Measurements from ENCODE around the gene SKI. TPM values are rescaled to one million over a fixed set of nuclear protein-coding genes. Genes with fewer than 3 reads are reported as not detected.
A peak's percentile ranks its signal among the peaks of the same experiment; 100 is the strongest.

Gene SKI
- total RNA-seq, 2 donors from 2014 or later = 65.4 to 79.2 TPM

- no peaks in the 10 kb centered on the region for H3K9me3 ChIP-seq (ENCODE audit: control insufficient read depth, low read length)
- peaks cover 4% of the 10 kb centered on the region for H3K4me1 ChIP-seq (ENCODE audit: control insufficient read depth, insufficient read depth, low read length)
- H3K4me3 ChIP-seq (ENCODE audit: low read length) = no peak overlapping the region
- no peak for DNase-seq
- Mint-ChIP-seq H3K27ac (no peak overlapping the region), H3K4me1 (peaks cover 22% of the 10 kb centered on the region), H3K27me3 (ENCODE audit: insufficient read depth) (no peaks in the 10 kb centered on the region), H3K36me3 (ENCODE audit: low read depth) (peaks cover 26% of the 10 kb centered on the region), H3K4me3 (no peak overlapping the region), H3K9me3 (no peaks in the 10 kb centered on the region)
- H3K27ac ChIP-seq (ENCODE audit: low read depth, low read length) = no peak overlapping the region
- 95 to 100% methylated on average over 3 to 6 of the region's 6 CpGs for WGBS, 2 experiments (ENCODE audit: insufficient coverage in 1 of 2, insufficient read length in 1 of 2)
- H3K27me3 ChIP-seq (ENCODE audit: control insufficient read depth, insufficient read depth, low read length, poor library complexity, severe bottlenecking) = no peaks in the 10 kb centered on the region
- peaks cover 25% of the 10 kb centered on the region for H3K36me3 ChIP-seq (ENCODE audit: control insufficient read depth, insufficient read depth, low read length)
- H3K9ac ChIP-seq (ENCODE audit: extremely low read depth, low read length, poor library complexity, severe bottlenecking) = no peak overlapping the region
- TF ChIP-seq CTCF (conservative IDR thresholded peaks at IDR 0.05) = no peak
Observed at GRCh38 chr1:2239013-2239370, 10.9 kb downstream of the SKI start.

GRCh38 chr1:2239384-2239985 lies 11.4 kb downstream of the SKI start:
- WGBS, 2 experiments (ENCODE audit: insufficient coverage in 1 of 2, insufficient read length in 1 of 2) = 95 to 96% methylated on average over 23 to 30 of the region's 30 CpGs
- H3K9ac ChIP-seq (ENCODE audit: extremely low read depth, low read length, poor library complexity, severe bottlenecking) = no peak overlapping the region
- Mint-ChIP-seq H3K36me3 (ENCODE audit: low read depth) (peaks cover 26% of the 10 kb centered on the region), H3K9me3 (no peaks in the 10 kb centered on the region), H3K27me3 (ENCODE audit: insufficient read depth) (no peaks in the 10 kb centered on the region), H3K27ac (peak overlapping the region; percentile 55), H3K4me1 (peaks cover 18% of the 10 kb centered on the region), H3K4me3 (no peak overlapping the region)
- TF ChIP-seq CTCF (conservative IDR thresholded peaks at IDR 0.05) = no peak
- H3K4me3 ChIP-seq (ENCODE audit: low read length) = no peak overlapping the region
- H3K4me1 ChIP-seq (ENCODE audit: control insufficient read depth, insufficient read depth, low read length) = peaks cover 4% of the 10 kb centered on the region
- peaks cover 25% of the 10 kb centered on the region for H3K36me3 ChIP-seq (ENCODE audit: control insufficient read depth, insufficient read depth, low read length)
- peak; percentile 52 for DNase-seq
- H3K27ac ChIP-seq (ENCODE audit: low read depth, low read length) = peak overlapping the region; percentile 57
- H3K27me3 ChIP-seq (ENCODE audit: control insufficient read depth, insufficient read depth, low read length, poor library complexity, severe bottlenecking) = no peaks in the 10 kb centered on the region
- H3K9me3 ChIP-seq (ENCODE audit: control insufficient read depth, low read length) = no peaks in the 10 kb centered on the region

GRCh38 chr1:2240270-2241156 lies 12.4 kb downstream of the SKI start:
- DNase-seq = peak; percentile 46
- Histone ChIP-seq H3K36me3 (ENCODE audit: control insufficient read depth, insufficient read depth, low read length) (peaks cover 25% of the 10 kb centered on the region), H3K27ac (ENCODE audit: low read depth, low read length) (peak overlapping the region; percentile 63), H3K4me3 (ENCODE audit: low read length) (no peak overlapping the region), H3K9me3 (ENCODE audit: control insufficient read depth, low read length) (no peaks in the 10 kb centered on the region), H3K9ac (ENCODE audit: extremely low read depth, low read length, poor library complexity, severe bottlenecking) (no peak overlapping the region), H3K4me1 (ENCODE audit: control insufficient read depth, insufficient read depth, low read length) (peaks cover 4% of the 10 kb centered on the region), H3K27me3 (ENCODE audit: control insufficient read depth, insufficient read depth, low read length, poor library complexity, severe bottlenecking) (no peaks in the 10 kb centered on the region)
- Mint-ChIP-seq H3K36me3 (ENCODE audit: low read depth) (peaks cover 26% of the 10 kb centered on the region), H3K27me3 (ENCODE audit: insufficient read depth) (no peaks in the 10 kb centered on the region), H3K9me3 (no peaks in the 10 kb centered on the region), H3K27ac (peak overlapping the region; percentile 31), H3K4me3 (no peak overlapping the region), H3K4me1 (peaks cover 16% of the 10 kb centered on the region)
- no peak for TF ChIP-seq CTCF (conservative IDR thresholded peaks at IDR 0.05)
- WGBS, 2 experiments (ENCODE audit: insufficient coverage in 1 of 2, insufficient read length in 1 of 2) = 94% methylated on average over 24 to 30 of the region's 30 CpGs

Data from endodermal cell (in vitro differentiated cells).